SK-MEL-5 (cell line): ENCODE results near the gene BRD1. TPM values are rescaled to one million over a fixed set of nuclear protein-coding genes. Genes with fewer than 3 reads are reported as not detected.

Experiments used
- DNase-seq: peaks from one replicate; pipeline ENCODE4 v3.0.0-alpha.2; 2016; ENCODE audit warnings: low read depth, low spot score
- in situ Hi-C: cut with HindIII; loops from 2 replicates; pipeline ENCODE4 v1.10.0; 2016; ENCODE audit warnings: low sequenced_read_pairs, high pct_unique_total_duplicates, low pct_unique_long_range_greater_than_20kb
- total RNA-seq: library from RNA; depleted of rRNA; stranded (reverse); fragments of >200 nt; shearing (Covaris generic); gene quantifications from 2 replicates; pipeline ENCODE4 v1.2.3, GENCODE V29; 2014

The BRD1 gene
- total RNA-seq, 1 experiment from 2014 or later = 16.2 TPM

- no peak for DNase-seq
- in situ Hi-C loops = no loop called here
These were observed 92.8 kb downstream of the BRD1 start for GRCh38 chr22:49734882-49735281.

- in situ Hi-C loops = no loop called here
- DNase-seq = no peak
These were observed 93.3 kb downstream of the BRD1 start for GRCh38 chr22:49734390-49734789.

- in situ Hi-C loops = no loop called here
- no peak for DNase-seq
These were observed 94.0 kb downstream of the BRD1 start for GRCh38 chr22:49733631-49734030.

GRCh38 chr22:49730656-49731055, 97.0 kb downstream of the BRD1 start:
- in situ Hi-C loops = no loop called here
- DNase-seq = no peak

- in situ Hi-C loops = no loop called here
- DNase-seq = no peak
These were observed 99.0 kb downstream of the BRD1 start for GRCh38 chr22:49728570-49729271.

- in situ Hi-C loops = no loop called here
- no peak for DNase-seq
These were observed 99.6 kb downstream of the BRD1 start for GRCh38 chr22:49727881-49728569.

GRCh38 chr22:49727191-49727880, 100.3 kb downstream of the BRD1 start:
- in situ Hi-C loops = no loop called here
- DNase-seq = no peak

- in situ Hi-C loops = no loop called here
- DNase-seq = no peak
These were observed 101.0 kb downstream of the BRD1 start for GRCh38 chr22:49726701-49727101.

GRCh38 chr22:49726022-49726681, 101.5 kb downstream of the BRD1 start:
- DNase-seq = no peak
- in situ Hi-C loops = no loop called here

- in situ Hi-C loops = no loop called here
- no peak for DNase-seq
These were observed 102.2 kb downstream of the BRD1 start for GRCh38 chr22:49725516-49725915.

GRCh38 chr22:49724893-49725489, 102.7 kb downstream of the BRD1 start:
- in situ Hi-C loops = no loop called here
- DNase-seq = peak; percentile 71

GRCh38 chr22:49724030-49724892, 103.4 kb downstream of the BRD1 start:
- no peak for DNase-seq
- in situ Hi-C loops = no loop called here

- DNase-seq = no peak
- in situ Hi-C loops = no loop called here
These were observed 104.1 kb downstream of the BRD1 start for GRCh38 chr22:49723478-49724029.
